Heart right ventricle (tissue), 16 donors: ENCODE measurements around the gene NEUROD1. TPM values are rescaled to one million over a fixed set of nuclear protein-coding genes. Genes with fewer than 3 reads are reported as not detected.
A peak's percentile ranks its signal among the peaks of the same experiment; 100 is the strongest.

Source experiments
- ATAC-seq, 8 donors: fragments of 200-7000 bp; cut with Tn5 transposase; one replicate each; pipeline ENCODE4 v1.9.1; 2020; ENCODE audit warnings: mild to moderate bottlenecking in 8 of 8, moderate library complexity in 8 of 8, moderate number of reproducible peaks in 1 of 8
- DNase-seq, 2 donors: peaks; one replicate each; pipeline ENCODE4 v3.0.0-alpha.2; 2020
- H3K27ac ChIP-seq, 10 donors: fragments of 200-600 bp; sonication (generic) in 2 of 10; one replicate each; pipeline versions ENCODE4 v1.5.0 to v1.8.0; 2020 to 2022; ENCODE audit warnings: mild to moderate bottlenecking in 3 of 10
- H3K27me3 ChIP-seq, 7 donors: fragments of 200-600 bp; one replicate each; pipeline ENCODE4 v1.8.0; 2021 to 2022; ENCODE audit warnings: mild to moderate bottlenecking in 2 of 7
- H3K36me3 ChIP-seq, 9 donors: fragments of 200-600 bp; sonication (generic) in 1 of 9; one replicate each; pipeline versions ENCODE4 v1.5.0 to v1.8.0; 2020 to 2022; ENCODE audit warnings: mild to moderate bottlenecking in 2 of 9
- H3K4me1 ChIP-seq, 9 donors: fragments of 200-600 bp; sonication (generic) in 1 of 9; one replicate each; pipeline versions ENCODE4 v1.5.0 to v1.8.0; 2020 to 2022; ENCODE audit warnings: mild to moderate bottlenecking in 4 of 9
- H3K4me3 ChIP-seq, 10 donors: fragments of 200-600 bp; sonication (generic) in 2 of 10; one replicate each; pipeline versions ENCODE4 v1.5.0 to v1.8.0; 2020 to 2022; ENCODE audit warnings: mild to moderate bottlenecking in 7 of 10, moderate library complexity in 2 of 10
- H3K9me3 ChIP-seq, 11 donors: fragments of 200-600 bp in 10 of 11; sonication (generic) in 2 of 11; one replicate each; pipeline versions ENCODE4 v1.5.0 to v1.8.0; 2013 to 2022; ENCODE audit warnings: mild to moderate bottlenecking in 2 of 11, control low read depth in 1 of 11, moderate library complexity in 1 of 11
- CTCF ChIP-seq, 9 donors: fragments of 200-600 bp; sonication (generic) in 2 of 9; IDR thresholded peaks; one replicate each; pipeline versions ENCODE4 v1.5.0 to v1.8.0; 2021 to 2022; ENCODE audit warnings: antibody characterized with exemption in 9 of 9, mild to moderate bottlenecking in 5 of 9, moderate library complexity in 1 of 9
- WGBS, 2 donors: extraction: QIAGEN DNeasy Blood & Tissue Kit; methylation state at CpG; one replicate each; pipeline ENCODE4 v1.1.7; 2013; ENCODE audit warnings: inconsistent platforms in 1 of 2; 5-methylcytosine and 5-hydroxymethylcytosine counted together
- intact Hi-C, 10 donors: fragments of 100-400 bp; cut with DNase I; formaldehyde crosslinking; loops; one replicate each; pipeline versions ENCODE4 v1.11.1 to v1.14.2; 2022
- polyA plus RNA-seq, 2 donors: library from polyadenylated mRNA; stranded (reverse); fragments of 200-250 nt; gene quantifications; one replicate each; pipeline ENCODE4 v1.2.3, GENCODE V29; 2013
- total RNA-seq, 10 donors: library from RNA; stranded (reverse); fragmentation: NEBNext Ultra II Directional in 3 of 10; extraction: Animal tissue kit (Norgen Biotek cat#: 25700) in 3 of 10; gene quantifications; one replicate each; pipeline versions ENCODE4 v1.2.1 to v1.2.4, GENCODE V29; 2021 to 2023
- donor health status: Arrhythmogenic right ventricular cardiomyopathy.
- donor health status: ischemic (EF 13 %, LVEDD 7.1; RV severe dilation, severe dysfunction).
- donor health status: healthy with polysubstance abuse.
- donor health status: DM: no; HTN: yes; CAD: no.
- donor health status: DM: no; HTN: no; CAD: no.
- donor health status: ischemic (EF 25% LVEDD 6.9; RV normal size, moderate dysfunction).
- donor health status: ischemic (EF 25% LVEDD 5.7; RV mildly dilated, moderate dysfunction).
- donor health status: healthy.
- donor health status: DM: yes; HTN: yes; CAD: no.
- donor health status: Ischemic cardiomyopathy.
- donor health status: ischemic (EF 35%, LVEDD 5.7; RV mildly dilated, moderate dysfunction).
- donor health status: nonischemic (EF 11% LVEDD 7.7; RV severe dilation, severe dysfunction).
- donor health status: DM: yes; HTN: yes; CAD: no.
- donor health status: PGD.
- donor health status: ischemic (EF 29% LVEDD 5.4; RV normal size, mild dysfunction).
- donor health status: nonischemic (EF 23%, LVEDD 6.1; RV moderate dilation, normal function).

The NEUROD1 gene
- total and polyA plus RNA-seq, 12 donors, result not detected

GRCh38 chr2:181682026-181682789 lies 1.9 kb upstream of the NEUROD1 start:
- H3K27ac ChIP-seq, result no peak overlapping the region
- peaks cover 19 to 100% (median 98%) of the 10 kb centered on the region in 7 donors for H3K27me3 ChIP-seq
- DNase-seq (no peak), ATAC-seq (no peak)
- H3K4me1 ChIP-seq, result peaks cover 0 to 32% (median 12%) of the 10 kb centered on the region in 9 donors
- WGBS, 2 donors, result 5 to 7% methylated on average over 24 of the region's 24 CpGs
- no peak overlapping the region for H3K4me3 ChIP-seq
- TF ChIP-seq CTCF (IDR thresholded peaks at IDR 0.05), result no peak
- intact Hi-C loops, result no loop called here
- H3K9me3 ChIP-seq, result peaks cover 0 to 4% (median 0%) of the 10 kb centered on the region in 11 donors
- H3K36me3 ChIP-seq, result no peaks in the 10 kb centered on the region

- Histone ChIP-seq H3K27ac (no peak overlapping the region), H3K4me3 (peak overlapping the region in 2 of 10 donors; percentile 2 to 5), H3K27me3 (peaks cover 19 to 100% (median 97%) of the 10 kb centered on the region in 7 donors), H3K4me1 (peaks cover 0 to 32% (median 12%) of the 10 kb centered on the region in 9 donors), H3K36me3 (no peaks in the 10 kb centered on the region), H3K9me3 (peaks cover 0 to 4% (median 0%) of the 10 kb centered on the region in 11 donors)
- no peak for TF ChIP-seq CTCF (IDR thresholded peaks at IDR 0.05)
- WGBS, 2 donors, result 2% methylated on average over 38 of the region's 38 CpGs
- intact Hi-C loops, result no loop called here
- DNase-seq (no peak), ATAC-seq (no peak)
These were observed 857 bp upstream of the NEUROD1 start for GRCh38 chr2:181680937-181681811.

GRCh38 chr2:181679544-181679979 lies 755 bp downstream of the NEUROD1 start:
- Histone ChIP-seq H3K4me1 (peaks cover 0 to 32% (median 12%) of the 10 kb centered on the region in 9 donors), H3K36me3 (no peaks in the 10 kb centered on the region), H3K4me3 (no peak overlapping the region), H3K9me3 (peaks cover 0 to 4% (median 0%) of the 10 kb centered on the region in 11 donors), H3K27me3 (peaks cover 18 to 100% (median 92%) of the 10 kb centered on the region in 7 donors), H3K27ac (no peak overlapping the region)
- DNase-seq (no peak), ATAC-seq (no peak)
- no peak for TF ChIP-seq CTCF (IDR thresholded peaks at IDR 0.05)
- intact Hi-C loops, result no loop called here
- 1 to 3% methylated on average over 20 of the region's 20 CpGs for WGBS, 2 donors

- WGBS, 2 donors, result 10 to 15% methylated on average over 18 of the region's 18 CpGs
- intact Hi-C loops, result no loop called here
- TF ChIP-seq CTCF (IDR thresholded peaks at IDR 0.05), result no peak
- Histone ChIP-seq H3K9me3 (peaks cover 0 to 4% (median 0%) of the 10 kb centered on the region in 11 donors), H3K27me3 (peaks cover 12 to 97% (median 89%) of the 10 kb centered on the region in 7 donors), H3K4me3 (no peak overlapping the region), H3K4me1 (peaks cover 0 to 28% (median 12%) of the 10 kb centered on the region in 9 donors), H3K36me3 (no peaks in the 10 kb centered on the region), H3K27ac (no peak overlapping the region)
- ATAC-seq (no peak), DNase-seq (no peak)
These were observed 1.3 kb downstream of the NEUROD1 start for GRCh38 chr2:181678861-181679543.
